ENCODE measurements around the gene KCNJ8. TPM values are rescaled to one million over a fixed set of nuclear protein-coding genes. Genes with fewer than 3 reads are reported as not detected.
"Not testable (repeated sequence)": the region's sequence is repeated elsewhere in the genome, so short reads cannot be mapped to it uniquely, and the experiment has no call there.

KCNJ8 gene
- total and polyA plus RNA-seq, 2 experiments from 2014 or later = 12.7 to 17.8 TPM

DNA sequence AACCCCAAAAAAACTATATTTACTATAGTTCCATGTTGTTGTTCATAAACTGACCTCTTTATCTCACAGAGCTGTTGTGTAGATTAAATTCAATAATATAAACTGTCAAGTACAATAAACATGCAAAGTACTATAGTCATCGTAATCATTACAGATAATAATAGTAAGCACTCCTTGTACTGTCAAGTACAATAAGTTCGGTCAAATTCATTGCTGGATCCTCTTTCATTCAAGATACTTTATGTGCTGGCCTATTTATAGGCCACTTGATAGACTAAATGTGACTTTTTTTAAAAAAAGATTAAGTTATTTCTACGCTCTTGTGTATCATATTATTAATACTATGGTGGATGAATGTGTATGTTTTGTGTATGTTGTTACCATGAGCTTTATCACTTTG, 39.2 kb upstream of the KCNJ8 start:
- Histone ChIP-seq H3K4me2 (ENCODE audit: unreplicated experiment) (no peak overlapping the region), H4K20me1 (ENCODE audit: insufficient read depth) (no peaks in the 10 kb centered on the region), H3F3A (ENCODE audit: insufficient read depth) (peaks cover 2% of the 10 kb centered on the region; the same call in 1 of the 2 replicates), H3K27me3 (replicated peaks; ENCODE audit: insufficient read depth) (no peaks in the 10 kb centered on the region), H3K27ac (no peak overlapping the region), H3K36me3 (ENCODE audit: low read depth) (0 out of 2 replicates have a peak, but pooled peaks cover 3% of the 10 kb centered on the region), H3K9me3 (ENCODE audit: low read depth) (no peaks in the 10 kb centered on the region), H3K4me3 (no peak overlapping the region), H3K4me1 (ENCODE audit: insufficient read depth) (peaks cover 3% of the 10 kb centered on the region), H3K9ac (no peak overlapping the region), H3K79me2 (ENCODE audit: insufficient read depth) (no peaks in the 10 kb centered on the region), H2AFZ (no peak overlapping the region), H3K9me2 (ENCODE audit: insufficient read depth) (no peaks in the 10 kb centered on the region; the same call in 1 of the 2 replicates)
- 97% methylated on average over 3 of the region's 3 CpGs for WGBS, 2 experiments (ENCODE audit: low coverage in 1 of 2, low lambda C conversion rate in 2 of 2, missing lambda C conversion rate in 2 of 2)
- DNase-seq = no peak
- TF ChIP-seq EZH2 (IDR thresholded peaks at IDR 0.05; ENCODE audit: insufficient read depth, poor library complexity, severe bottlenecking) = no peak
- TF ChIP-seq EZH2phosphoT487 (IDR thresholded peaks at IDR 0.05; ENCODE audit: insufficient read depth, low read depth) = no peak
- in situ Hi-C loops (cut with MboI) = no loop called here

DNA sequence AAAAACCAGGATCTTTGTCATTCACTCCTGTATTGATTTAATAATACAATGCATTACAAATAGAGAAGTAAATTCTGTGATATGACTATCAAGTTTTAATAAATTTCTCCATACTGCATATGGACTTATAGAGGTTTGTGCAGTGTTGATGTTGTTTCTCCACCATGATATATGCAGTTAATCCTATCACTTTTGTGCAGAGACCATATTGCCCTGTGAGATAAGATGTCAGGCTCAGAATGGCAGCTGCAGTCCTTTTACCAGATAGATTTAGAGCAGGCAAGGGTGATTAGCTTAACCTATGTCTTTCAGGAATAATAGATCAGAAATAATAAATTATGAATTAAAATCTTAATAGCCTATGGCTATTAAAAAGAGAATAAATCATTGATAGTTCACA, 38.6 kb upstream of the KCNJ8 start:
- no peak for DNase-seq
- Histone ChIP-seq H2AFZ (no peak overlapping the region), H3K4me2 (ENCODE audit: unreplicated experiment) (no peak overlapping the region), H3K27ac (no peak overlapping the region), H3K9me2 (ENCODE audit: insufficient read depth) (no peaks in the 10 kb centered on the region; the same call in 1 of the 2 replicates), H3K9ac (no peak overlapping the region), H3K9me3 (ENCODE audit: low read depth) (no peaks in the 10 kb centered on the region), H4K20me1 (ENCODE audit: insufficient read depth) (no peaks in the 10 kb centered on the region), H3K4me3 (no peak overlapping the region), H3K27me3 (replicated peaks; ENCODE audit: insufficient read depth) (no peaks in the 10 kb centered on the region), H3K36me3 (ENCODE audit: low read depth) (0 out of 2 replicates have a peak, but pooled peaks cover 3% of the 10 kb centered on the region), H3K79me2 (ENCODE audit: insufficient read depth) (no peaks in the 10 kb centered on the region), H3K4me1 (ENCODE audit: insufficient read depth) (no peaks in the 10 kb centered on the region), H3F3A (ENCODE audit: insufficient read depth) (no peaks in the 10 kb centered on the region)
- no peak for TF ChIP-seq EZH2 (IDR thresholded peaks at IDR 0.05; ENCODE audit: insufficient read depth, poor library complexity, severe bottlenecking)
- TF ChIP-seq EZH2phosphoT487 (IDR thresholded peaks at IDR 0.05; ENCODE audit: insufficient read depth, low read depth) = no peak
- in situ Hi-C loops (cut with MboI) = no loop called here

DNA sequence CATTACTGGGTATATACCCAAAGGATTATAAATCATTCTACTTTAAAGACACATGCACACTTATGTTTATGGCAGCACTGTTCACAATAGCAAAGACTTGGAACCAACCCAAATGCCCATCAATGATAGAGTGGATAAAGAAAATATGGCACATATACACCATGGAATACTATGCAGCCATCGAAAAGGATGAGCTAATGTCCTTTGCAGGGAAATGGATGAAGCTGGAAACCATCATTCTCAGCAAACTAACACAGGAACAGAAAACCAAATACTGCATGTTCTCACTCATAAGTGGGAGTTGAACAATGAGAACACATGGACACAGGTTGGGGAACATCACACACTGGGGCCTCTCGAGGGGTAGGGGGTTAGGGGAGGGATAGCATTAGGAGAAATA, 37.8 kb upstream of the KCNJ8 start:
- H3K36me3 ChIP-seq (ENCODE audit: low read depth); H3K27me3 ChIP-seq (replicated peaks; ENCODE audit: insufficient read depth); DNase-seq; H3K9me2 ChIP-seq (ENCODE audit: insufficient read depth); H3K79me2 ChIP-seq (ENCODE audit: insufficient read depth); H3K4me2 ChIP-seq (ENCODE audit: unreplicated experiment); in situ Hi-C loops (cut with MboI); H3K4me1 ChIP-seq (ENCODE audit: insufficient read depth); H3F3A ChIP-seq (ENCODE audit: insufficient read depth); H3K9ac ChIP-seq; H4K20me1 ChIP-seq (ENCODE audit: insufficient read depth); H3K4me3 ChIP-seq; H3K9me3 ChIP-seq (ENCODE audit: low read depth); H2AFZ ChIP-seq; H3K27ac ChIP-seq: not testable (repeated sequence)
- WGBS, 2 experiments (ENCODE audit: low coverage in 1 of 2, low lambda C conversion rate in 2 of 2, missing lambda C conversion rate in 2 of 2) = 49 to 56% methylated on average over 2 of the region's 2 CpGs

DNA sequence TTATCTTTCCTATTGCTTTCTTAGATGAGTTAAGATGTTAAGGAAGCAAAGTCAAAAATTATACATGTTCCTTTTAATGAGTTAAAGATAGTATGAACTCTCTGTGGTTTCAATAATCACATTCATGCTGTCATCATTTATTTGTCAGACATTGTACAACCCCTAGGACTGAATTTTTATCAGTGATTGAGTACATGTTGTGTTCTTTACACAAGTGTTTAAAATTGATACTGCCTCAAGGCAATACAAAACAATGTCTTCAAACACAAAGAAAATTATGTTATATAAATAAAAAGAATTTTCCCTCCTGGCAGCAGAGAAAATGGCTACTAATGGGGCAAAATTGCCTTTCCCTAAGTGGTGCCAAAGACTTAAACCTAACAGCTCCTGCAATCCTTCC, 34.6 kb upstream of the KCNJ8 start:
- H3K9me3 ChIP-seq (ENCODE audit: low read depth) = no peaks in the 10 kb centered on the region
- no peak overlapping the region for H3K4me3 ChIP-seq
- H3K9me2 ChIP-seq (ENCODE audit: insufficient read depth) = no peaks in the 10 kb centered on the region; the same call in 1 of the 2 replicates
- H4K20me1 ChIP-seq (ENCODE audit: insufficient read depth) = no peaks in the 10 kb centered on the region
- no peak overlapping the region for H3K4me2 ChIP-seq (ENCODE audit: unreplicated experiment)
- H3F3A ChIP-seq (ENCODE audit: insufficient read depth) = no peaks in the 10 kb centered on the region
- peaks cover 12% of the 10 kb centered on the region for H3K36me3 ChIP-seq (ENCODE audit: low read depth)
- H3K27ac ChIP-seq = no peak overlapping the region
- no peaks in the 10 kb centered on the region for H3K27me3 ChIP-seq (replicated peaks; ENCODE audit: insufficient read depth)
- H3K9ac ChIP-seq = no peak overlapping the region
- in situ Hi-C loops (cut with MboI) = no loop called here
- no peak overlapping the region for H2AFZ ChIP-seq
- no peak for TF ChIP-seq EZH2 (IDR thresholded peaks at IDR 0.05; ENCODE audit: insufficient read depth, poor library complexity, severe bottlenecking)
- no peak for TF ChIP-seq EZH2phosphoT487 (IDR thresholded peaks at IDR 0.05; ENCODE audit: insufficient read depth, low read depth)
- H3K79me2 ChIP-seq (ENCODE audit: insufficient read depth) = no peaks in the 10 kb centered on the region
- DNase-seq = no peak
- no peaks in the 10 kb centered on the region for H3K4me1 ChIP-seq (ENCODE audit: insufficient read depth)

DNA sequence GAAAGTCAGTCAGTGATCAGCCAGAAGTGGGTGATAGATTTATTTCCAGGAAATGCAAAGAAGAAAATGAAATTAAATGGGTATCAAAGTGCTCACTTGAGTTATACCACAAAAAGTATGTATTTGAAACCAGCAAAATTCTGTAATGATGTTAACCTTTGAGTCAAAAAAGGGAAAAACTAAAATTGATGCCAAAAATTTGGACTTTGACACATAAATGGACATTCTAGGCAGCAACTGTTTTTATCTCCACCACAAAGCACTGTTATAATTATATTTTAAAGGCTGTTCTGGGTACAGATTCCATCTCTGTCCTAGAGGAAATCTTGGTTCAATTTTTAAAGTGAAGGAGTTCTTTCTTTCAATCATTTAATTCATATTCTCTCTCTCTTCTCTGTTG, 31.7 kb upstream of the KCNJ8 start:
- H3K36me3 ChIP-seq (ENCODE audit: low read depth) = peaks cover 18% of the 10 kb centered on the region
- H3K4me2 ChIP-seq (ENCODE audit: unreplicated experiment) = no peak overlapping the region
- no peaks in the 10 kb centered on the region for H3K4me1 ChIP-seq (ENCODE audit: insufficient read depth)
- H4K20me1 ChIP-seq (ENCODE audit: insufficient read depth) = no peaks in the 10 kb centered on the region
- in situ Hi-C loops (cut with MboI) = no loop called here
- H2AFZ ChIP-seq = no peak overlapping the region
- H3K9ac ChIP-seq = no peak overlapping the region
- DNase-seq = no peak
- no peak overlapping the region for H3K27ac ChIP-seq
- H3K27me3 ChIP-seq (replicated peaks; ENCODE audit: insufficient read depth) = no peaks in the 10 kb centered on the region
- H3K9me3 ChIP-seq (ENCODE audit: low read depth) = no peaks in the 10 kb centered on the region
- H3K9me2 ChIP-seq (ENCODE audit: insufficient read depth) = no peaks in the 10 kb centered on the region
- no peak overlapping the region for H3K4me3 ChIP-seq
- H3F3A ChIP-seq (ENCODE audit: insufficient read depth) = no peaks in the 10 kb centered on the region
- TF ChIP-seq EZH2 (IDR thresholded peaks at IDR 0.05; ENCODE audit: insufficient read depth, poor library complexity, severe bottlenecking) = no peak
- TF ChIP-seq EZH2phosphoT487 (IDR thresholded peaks at IDR 0.05; ENCODE audit: insufficient read depth, low read depth) = no peak
- no peaks in the 10 kb centered on the region for H3K79me2 ChIP-seq (ENCODE audit: insufficient read depth)
